Brain microvascular endothelial cell (primary cell): ENCODE results near the gene POLR2B.

Source experiments
- DNase-seq: peaks from one replicate; pipeline ENCODE4 v3.0.0-alpha.2; 2020
- H3K27ac ChIP-seq: fragments of 250-450 bp; sonication (Bioruptor Pico); 2 replicates; pipeline ENCODE4 v1.5.1; 2020; ENCODE audit warnings: mild to moderate bottlenecking, moderate library complexity
- H3K27me3 ChIP-seq: fragments of 250-450 bp; sonication (Bioruptor Pico); replicated peaks from 2 replicates; pipeline ENCODE4 v1.5.1; 2020; ENCODE audit warnings: mild to moderate bottlenecking
- H3K36me3 ChIP-seq: fragments of 250-450 bp; sonication (Bioruptor Pico); replicated peaks from 2 replicates; pipeline ENCODE4 v1.5.1; 2020; ENCODE audit warnings: mild to moderate bottlenecking
- H3K4me3 ChIP-seq: 2 replicates; pipeline ENCODE4 v1.5.1; 2011; ENCODE audit warnings: low read depth, mild to moderate bottlenecking, control low read depth, low read length, moderate library complexity
- CTCF ChIP-seq: IDR thresholded peaks from 2 replicates; pipeline ENCODE4 v1.5.1; 2011; ENCODE audit warnings: low read depth, mild to moderate bottlenecking, moderate library complexity, low read length, control low read depth, inconsistent platforms; ENCODE audit errors: missing control alignments
- in situ Hi-C: cut with HindIII; loops from 2 replicates; pipeline ENCODE4 v1.10.0; 2017; ENCODE audit warnings: low sequenced_read_pairs, low pct_ligation_motif_present

Gene POLR2B

GRCh38 chr4:56990109-56990905, 11.6 kb downstream of the POLR2B start:
- TF ChIP-seq CTCF, result no peak
- DNase-seq, result peak; percentile 50
- Histone ChIP-seq H3K27ac (peak overlapping the region; percentile 33), H3K4me3 (no peak overlapping the region), H3K36me3 (peaks cover 68% of the 10 kb centered on the region), H3K27me3 (no peaks in the 10 kb centered on the region)
- in situ Hi-C loops, result no loop called here

- TF ChIP-seq CTCF, result no peak
- Histone ChIP-seq H3K4me3 (no peak overlapping the region), H3K27me3 (no peaks in the 10 kb centered on the region), H3K36me3 (peaks cover 76% of the 10 kb centered on the region), H3K27ac (peak overlapping the region; percentile 35)
- in situ Hi-C loops, result no loop called here
- peak; percentile 76 for DNase-seq
Observed at GRCh38 chr4:56995525-56995924, 16.8 kb downstream of the POLR2B start.

DNA sequence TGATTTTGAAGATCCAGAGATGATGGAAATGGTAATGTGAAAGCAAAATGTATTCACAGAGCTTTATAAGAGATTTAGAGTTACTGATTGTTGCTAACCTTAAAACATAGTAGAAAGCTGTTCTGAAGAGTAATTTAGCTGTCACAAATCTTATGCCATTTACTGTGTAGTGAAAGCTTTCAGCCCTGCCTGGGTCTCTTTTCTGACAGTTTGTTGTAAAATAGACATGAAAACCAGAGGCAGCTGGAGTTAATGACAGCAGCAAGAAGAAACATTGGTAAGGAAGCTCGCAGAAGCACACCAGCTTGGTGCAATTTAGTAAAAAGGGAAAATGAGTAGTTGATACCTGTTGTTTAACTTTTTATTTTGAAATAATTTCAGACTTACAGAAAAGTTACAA, 21.1 kb downstream of the POLR2B start:
- Histone ChIP-seq H3K27ac (no peak overlapping the region), H3K4me3 (no peak overlapping the region), H3K27me3 (no peaks in the 10 kb centered on the region), H3K36me3 (peaks cover 65% of the 10 kb centered on the region)
- TF ChIP-seq CTCF, result no peak
- no peak for DNase-seq
- in situ Hi-C loops, result no loop called here

- no peak overlapping the region for H3K4me3 ChIP-seq
- no peak for TF ChIP-seq CTCF
- in situ Hi-C loops, result no loop called here
- no peaks in the 10 kb centered on the region for H3K27me3 ChIP-seq
- peaks cover 75% of the 10 kb centered on the region for H3K36me3 ChIP-seq
- no peak overlapping the region for H3K27ac ChIP-seq
- no peak for DNase-seq
Observed at GRCh38 chr4:57013543-57014120, 34.9 kb downstream of the POLR2B start.

GRCh38 chr4:57018980-57019379, 40.3 kb downstream of the POLR2B start:
- Histone ChIP-seq H3K36me3 (peaks cover 50% of the 10 kb centered on the region), H3K27ac (peak overlapping the region; percentile 9), H3K27me3 (no peaks in the 10 kb centered on the region), H3K4me3 (no peak overlapping the region)
- no peak for TF ChIP-seq CTCF
- in situ Hi-C loops, result no loop called here
- no peak for DNase-seq
